ENCODE data around the gene MEGF11.

DNA sequence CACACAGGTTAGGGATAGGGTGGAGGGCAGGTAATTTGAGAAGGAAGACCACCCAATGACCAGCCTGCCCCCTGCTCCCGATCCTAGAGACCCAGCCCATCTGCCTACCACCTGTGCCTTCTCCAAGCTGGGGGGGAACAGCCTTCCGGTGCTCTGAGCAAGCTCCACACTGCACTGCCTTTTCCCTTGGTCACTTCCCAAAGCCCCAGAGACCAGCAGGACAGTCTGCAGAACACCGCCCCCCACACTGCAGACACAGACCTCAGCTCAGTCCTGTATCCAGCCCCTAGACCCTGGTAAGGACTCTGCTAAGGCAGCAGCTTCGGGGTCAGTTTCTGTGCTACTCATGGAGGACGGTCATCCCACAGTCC is 156.9 kb downstream of the MEGF11 start:
- TF ChIP-seq POLR2A (IDR thresholded peaks at IDR 0.05): no peak
- TF ChIP-seq, protein P1, sequence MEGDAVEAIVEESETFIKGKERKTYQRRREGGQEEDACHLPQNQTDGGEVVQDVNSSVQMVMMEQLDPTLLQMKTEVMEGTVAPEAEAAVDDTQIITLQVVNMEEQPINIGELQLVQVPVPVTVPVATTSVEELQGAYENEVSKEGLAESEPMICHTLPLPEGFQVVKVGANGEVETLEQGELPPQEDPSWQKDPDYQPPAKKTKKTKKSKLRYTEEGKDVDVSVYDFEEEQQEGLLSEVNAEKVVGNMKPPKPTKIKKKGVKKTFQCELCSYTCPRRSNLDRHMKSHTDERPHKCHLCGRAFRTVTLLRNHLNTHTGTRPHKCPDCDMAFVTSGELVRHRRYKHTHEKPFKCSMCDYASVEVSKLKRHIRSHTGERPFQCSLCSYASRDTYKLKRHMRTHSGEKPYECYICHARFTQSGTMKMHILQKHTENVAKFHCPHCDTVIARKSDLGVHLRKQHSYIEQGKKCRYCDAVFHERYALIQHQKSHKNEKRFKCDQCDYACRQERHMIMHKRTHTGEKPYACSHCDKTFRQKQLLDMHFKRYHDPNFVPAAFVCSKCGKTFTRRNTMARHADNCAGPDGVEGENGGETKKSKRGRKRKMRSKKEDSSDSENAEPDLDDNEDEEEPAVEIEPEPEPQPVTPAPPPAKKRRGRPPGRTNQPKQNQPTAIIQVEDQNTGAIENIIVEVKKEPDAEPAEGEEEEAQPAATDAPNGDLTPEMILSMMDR (IDR thresholded peaks at IDR 0.05): no peak
